Liver (tissue), 9 donors: ENCODE data around the gene GFRA1. TPM values are rescaled to one million over a fixed set of nuclear protein-coding genes. Genes with fewer than 3 reads are reported as not detected.

ENCODE experiments used
- DNase-seq: peaks from one replicate; pipeline ENCODE4 v3.0.0-alpha.2; 2017; ENCODE audit warnings: low spot score
- H3K27ac ChIP-seq, 2 donors: one replicate each; pipeline ENCODE4 v1.7.0; 2013; ENCODE audit warnings: inconsistent platforms in 2 of 2, low read length in 2 of 2, control low read depth in 1 of 2, low read depth in 1 of 2, mild to moderate bottlenecking in 1 of 2
- H3K27me3 ChIP-seq, 4 donors: one replicate each; pipeline versions ENCODE4 v1.6.1 to v1.7.0; 2013; ENCODE audit warnings: low read length in 3 of 4, inconsistent platforms in 1 of 4, mild to moderate bottlenecking in 1 of 4, moderate library complexity in 1 of 4; ENCODE audit not compliant: control insufficient read depth in 4 of 4, insufficient read depth in 4 of 4
- H3K36me3 ChIP-seq, 4 donors: one replicate each; pipeline versions ENCODE4 v1.6.1 to v1.7.0; 2013; ENCODE audit warnings: low read length in 3 of 4, mild to moderate bottlenecking in 3 of 4, low read depth in 1 of 4, moderate library complexity in 1 of 4; ENCODE audit not compliant: control insufficient read depth in 4 of 4, insufficient read depth in 3 of 4
- H3K4me1 ChIP-seq, 4 donors: one replicate each; pipeline versions ENCODE4 v1.6.1 to v1.7.0; 2013; ENCODE audit warnings: low read length in 3 of 4, mild to moderate bottlenecking in 3 of 4, moderate library complexity in 1 of 4; ENCODE audit not compliant: control insufficient read depth in 4 of 4, insufficient read depth in 4 of 4
- H3K4me3 ChIP-seq, 3 donors: one replicate each; pipeline versions ENCODE4 v1.6.1 to v1.7.0; 2013; ENCODE audit warnings: low read length in 3 of 3, control low read depth in 1 of 3, low read depth in 1 of 3, mild to moderate bottlenecking in 1 of 3
- H3K9ac ChIP-seq, 2 donors: one replicate each; pipeline ENCODE4 v1.7.0; 2013; ENCODE audit warnings: low read length in 2 of 2, mild to moderate bottlenecking in 2 of 2, moderate library complexity in 2 of 2, control low read depth in 1 of 2, low read depth in 1 of 2
- H3K9me3 ChIP-seq, 4 donors: one replicate each; pipeline versions ENCODE4 v1.6.1 to v1.7.0; 2013; ENCODE audit warnings: low read length in 3 of 4; ENCODE audit not compliant: control insufficient read depth in 4 of 4
- ATF3 ChIP-seq: IDR thresholded peaks from 2 replicates; pipeline ENCODE4 v1.6.1; 2016; ENCODE audit warnings: antibody characterized with exemption
- EGR1 ChIP-seq, 2 donors: IDR thresholded peaks; 2 replicates each; pipeline ENCODE4 v1.6.1; 2016 to 2018; ENCODE audit warnings: antibody characterized with exemption in 2 of 2, low read depth in 2 of 2
- FOXA1 ChIP-seq: IDR thresholded peaks from 2 replicates; pipeline ENCODE4 v1.6.1; 2016; ENCODE audit warnings: antibody characterized with exemption
- FOXA2 ChIP-seq: IDR thresholded peaks from 2 replicates; pipeline ENCODE4 v1.6.1; 2016; ENCODE audit warnings: antibody characterized with exemption
- GABPA ChIP-seq, 2 donors: IDR thresholded peaks in 1 of 2; conservative IDR thresholded peaks in 1 of 2; 2 replicates each; pipeline ENCODE4 v1.6.1; 2016; ENCODE audit warnings: antibody characterized with exemption in 2 of 2, mild to moderate bottlenecking in 1 of 2, moderate library complexity in 1 of 2
- HNF4A ChIP-seq, 2 donors: conservative IDR thresholded peaks; 2 replicates each; pipeline ENCODE4 v1.6.1; 2016; ENCODE audit warnings: antibody characterized with exemption in 2 of 2, mild to moderate bottlenecking in 2 of 2
- HNF4G ChIP-seq: IDR thresholded peaks from 2 replicates; pipeline ENCODE4 v1.6.1; 2016; ENCODE audit warnings: antibody characterized with exemption
- JUND ChIP-seq, 2 donors: IDR thresholded peaks; 2 replicates each; pipeline ENCODE4 v1.6.1; 2016; ENCODE audit warnings: antibody characterized with exemption in 2 of 2
- NR2F2 ChIP-seq: IDR thresholded peaks from 2 replicates; pipeline ENCODE4 v1.6.1; 2016; ENCODE audit warnings: antibody characterized with exemption
- RAD21 ChIP-seq, 2 donors: IDR thresholded peaks; 2 replicates each; pipeline ENCODE4 v1.6.1; 2016; ENCODE audit warnings: antibody characterized with exemption in 2 of 2, mild to moderate bottlenecking in 2 of 2
- RXRA ChIP-seq, 2 donors: IDR thresholded peaks; 2 replicates each; pipeline ENCODE4 v1.6.1; 2017 to 2018; ENCODE audit warnings: antibody characterized with exemption in 2 of 2, mild to moderate bottlenecking in 1 of 2
- SP1 ChIP-seq: IDR thresholded peaks from 2 replicates; pipeline ENCODE4 v1.6.1; 2018; ENCODE audit warnings: antibody characterized with exemption, mild to moderate bottlenecking
- TAF1 ChIP-seq: conservative IDR thresholded peaks from 2 replicates; pipeline ENCODE4 v1.6.1; 2016; ENCODE audit warnings: antibody characterized with exemption, mild to moderate bottlenecking
- YY1 ChIP-seq: IDR thresholded peaks from 2 replicates; pipeline ENCODE4 v1.6.1; 2016; ENCODE audit warnings: antibody characterized with exemption, mild to moderate bottlenecking
- WGBS: extraction: QIAGEN DNeasy Blood & Tissue Kit; methylation state at CpG from one replicate; pipeline ENCODE4 v1.1.7; 2013; 5-methylcytosine and 5-hydroxymethylcytosine counted together
- polyA plus RNA-seq, 2 donors: library from polyadenylated mRNA; stranded (reverse) in 1 of 2; unstranded in 1 of 2; fragments of 200-250 nt in 1 of 2; fragments of >200 nt in 1 of 2; fragmentation: Nextera tagmentation in 1 of 2; extraction: Ambion mirVana in 1 of 2; gene quantifications; one replicate each; pipeline versions ENCODE4 v1.2.1 to v1.2.3, GENCODE V29; 2013 to 2015
- total RNA-seq, 2 donors: library from RNA; depleted of rRNA; stranded (reverse); fragments of >200 nt; gene quantifications; one replicate each; pipeline ENCODE4 v1.2.3, GENCODE V29; 2014
- TF ChIP-seq, protein P1 (sequence below): IDR thresholded peaks from 2 replicates; pipeline ENCODE4 v1.6.1; 2016; ENCODE audit warnings: antibody characterized with exemption
- TF ChIP-seq, protein P2 (sequence below): IDR thresholded peaks from 2 replicates; pipeline ENCODE4 v1.6.1; 2016; ENCODE audit warnings: antibody characterized with exemption, mild to moderate bottlenecking
- TF ChIP-seq, protein P3 (sequence below): IDR thresholded peaks from 2 replicates; pipeline ENCODE4 v1.6.1; 2016; ENCODE audit warnings: antibody characterized with exemption
- TF ChIP-seq, protein P4 (sequence below): fragments of 150-350 bp; IDR thresholded peaks from 2 replicates; pipeline ENCODE4 v1.5.1; 2017; ENCODE audit warnings: improper control_type of control experiment, low read depth, low read length; ENCODE audit not compliant: missing input control
- donor health status: healthy.
- donor health status: healthy.
- donor health status: healthy.
- donor health status: healthy.
- donor health status: healthy.

GFRA1 gene
- total and polyA plus RNA-seq, 4 donors: 14.2 to 53.6 (median 17.8) TPM

GRCh38 chr10:116237260-116237659 lies 35.7 kb downstream of the GFRA1 start:
- Histone ChIP-seq H3K27ac (no peak overlapping the region), H3K9me3 (no peaks in the 10 kb centered on the region), H3K36me3 (no peaks in the 10 kb centered on the region), H3K27me3 (no peaks in the 10 kb centered on the region), H3K4me1 (peaks cover 0 to 34% (median 12%) of the 10 kb centered on the region in 4 donors), H3K9ac (no peak overlapping the region), H3K4me3 (no peak overlapping the region)
- TF ChIP-seq, protein P1, sequence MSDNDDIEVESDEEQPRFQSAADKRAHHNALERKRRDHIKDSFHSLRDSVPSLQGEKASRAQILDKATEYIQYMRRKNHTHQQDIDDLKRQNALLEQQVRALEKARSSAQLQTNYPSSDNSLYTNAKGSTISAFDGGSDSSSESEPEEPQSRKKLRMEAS: peak; percentile 11
- TF ChIP-seq, protein P2, sequence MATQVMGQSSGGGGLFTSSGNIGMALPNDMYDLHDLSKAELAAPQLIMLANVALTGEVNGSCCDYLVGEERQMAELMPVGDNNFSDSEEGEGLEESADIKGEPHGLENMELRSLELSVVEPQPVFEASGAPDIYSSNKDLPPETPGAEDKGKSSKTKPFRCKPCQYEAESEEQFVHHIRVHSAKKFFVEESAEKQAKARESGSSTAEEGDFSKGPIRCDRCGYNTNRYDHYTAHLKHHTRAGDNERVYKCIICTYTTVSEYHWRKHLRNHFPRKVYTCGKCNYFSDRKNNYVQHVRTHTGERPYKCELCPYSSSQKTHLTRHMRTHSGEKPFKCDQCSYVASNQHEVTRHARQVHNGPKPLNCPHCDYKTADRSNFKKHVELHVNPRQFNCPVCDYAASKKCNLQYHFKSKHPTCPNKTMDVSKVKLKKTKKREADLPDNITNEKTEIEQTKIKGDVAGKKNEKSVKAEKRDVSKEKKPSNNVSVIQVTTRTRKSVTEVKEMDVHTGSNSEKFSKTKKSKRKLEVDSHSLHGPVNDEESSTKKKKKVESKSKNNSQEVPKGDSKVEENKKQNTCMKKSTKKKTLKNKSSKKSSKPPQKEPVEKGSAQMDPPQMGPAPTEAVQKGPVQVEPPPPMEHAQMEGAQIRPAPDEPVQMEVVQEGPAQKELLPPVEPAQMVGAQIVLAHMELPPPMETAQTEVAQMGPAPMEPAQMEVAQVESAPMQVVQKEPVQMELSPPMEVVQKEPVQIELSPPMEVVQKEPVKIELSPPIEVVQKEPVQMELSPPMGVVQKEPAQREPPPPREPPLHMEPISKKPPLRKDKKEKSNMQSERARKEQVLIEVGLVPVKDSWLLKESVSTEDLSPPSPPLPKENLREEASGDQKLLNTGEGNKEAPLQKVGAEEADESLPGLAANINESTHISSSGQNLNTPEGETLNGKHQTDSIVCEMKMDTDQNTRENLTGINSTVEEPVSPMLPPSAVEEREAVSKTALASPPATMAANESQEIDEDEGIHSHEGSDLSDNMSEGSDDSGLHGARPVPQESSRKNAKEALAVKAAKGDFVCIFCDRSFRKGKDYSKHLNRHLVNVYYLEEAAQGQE: no peak
- TF ChIP-seq GABPA (IDR thresholded peaks at IDR 0.05 in 1 of 2, conservative IDR thresholded peaks at IDR 0.05 in 1 of 2) (no peak), NR2F2 (no peak), RAD21 (IDR thresholded peaks at IDR 0.05) (peak in 1 of 2 donors; percentile 48), TAF1 (no peak), SP1 (peak; percentile 36), HNF4G (no peak), HNF4A (conservative IDR thresholded peaks at IDR 0.05) (peak; percentile 34 to 50), FOXA2 (peak; percentile 72), RXRA (IDR thresholded peaks at IDR 0.05) (peak in 1 of 2 donors; percentile 46), FOXA1 (no peak), YY1 (peak; percentile 23), JUND (IDR thresholded peaks at IDR 0.05) (no peak), ATF3 (no peak), EGR1 (IDR thresholded peaks at IDR 0.05; ENCODE audit: low read depth in 2 of 2) (no peak)
- TF ChIP-seq, protein P3, sequence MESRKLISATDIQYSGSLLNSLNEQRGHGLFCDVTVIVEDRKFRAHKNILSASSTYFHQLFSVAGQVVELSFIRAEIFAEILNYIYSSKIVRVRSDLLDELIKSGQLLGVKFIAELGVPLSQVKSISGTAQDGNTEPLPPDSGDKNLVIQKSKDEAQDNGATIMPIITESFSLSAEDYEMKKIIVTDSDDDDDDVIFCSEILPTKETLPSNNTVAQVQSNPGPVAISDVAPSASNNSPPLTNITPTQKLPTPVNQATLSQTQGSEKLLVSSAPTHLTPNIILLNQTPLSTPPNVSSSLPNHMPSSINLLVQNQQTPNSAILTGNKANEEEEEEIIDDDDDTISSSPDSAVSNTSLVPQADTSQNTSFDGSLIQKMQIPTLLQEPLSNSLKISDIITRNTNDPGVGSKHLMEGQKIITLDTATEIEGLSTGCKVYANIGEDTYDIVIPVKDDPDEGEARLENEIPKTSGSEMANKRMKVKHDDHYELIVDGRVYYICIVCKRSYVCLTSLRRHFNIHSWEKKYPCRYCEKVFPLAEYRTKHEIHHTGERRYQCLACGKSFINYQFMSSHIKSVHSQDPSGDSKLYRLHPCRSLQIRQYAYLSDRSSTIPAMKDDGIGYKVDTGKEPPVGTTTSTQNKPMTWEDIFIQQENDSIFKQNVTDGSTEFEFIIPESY: no peak
- TF ChIP-seq, protein P4, sequence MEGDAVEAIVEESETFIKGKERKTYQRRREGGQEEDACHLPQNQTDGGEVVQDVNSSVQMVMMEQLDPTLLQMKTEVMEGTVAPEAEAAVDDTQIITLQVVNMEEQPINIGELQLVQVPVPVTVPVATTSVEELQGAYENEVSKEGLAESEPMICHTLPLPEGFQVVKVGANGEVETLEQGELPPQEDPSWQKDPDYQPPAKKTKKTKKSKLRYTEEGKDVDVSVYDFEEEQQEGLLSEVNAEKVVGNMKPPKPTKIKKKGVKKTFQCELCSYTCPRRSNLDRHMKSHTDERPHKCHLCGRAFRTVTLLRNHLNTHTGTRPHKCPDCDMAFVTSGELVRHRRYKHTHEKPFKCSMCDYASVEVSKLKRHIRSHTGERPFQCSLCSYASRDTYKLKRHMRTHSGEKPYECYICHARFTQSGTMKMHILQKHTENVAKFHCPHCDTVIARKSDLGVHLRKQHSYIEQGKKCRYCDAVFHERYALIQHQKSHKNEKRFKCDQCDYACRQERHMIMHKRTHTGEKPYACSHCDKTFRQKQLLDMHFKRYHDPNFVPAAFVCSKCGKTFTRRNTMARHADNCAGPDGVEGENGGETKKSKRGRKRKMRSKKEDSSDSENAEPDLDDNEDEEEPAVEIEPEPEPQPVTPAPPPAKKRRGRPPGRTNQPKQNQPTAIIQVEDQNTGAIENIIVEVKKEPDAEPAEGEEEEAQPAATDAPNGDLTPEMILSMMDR: no peak
- 19% methylated on average over 3 of the region's 3 CpGs for WGBS
- no peak for DNase-seq
